NCI-H748 (cell line): ENCODE results near the gene XYLB.
"Not testable (repeated sequence)": the region's sequence is repeated elsewhere in the genome, so short reads cannot be mapped to it uniquely, and the experiment has no call there.

Experiments
- DNase-seq: peaks from one replicate; lab custom pipeline; 2025; ENCODE audit not compliant: unreplicated experiment; lab: John Stamatoyannopoulos, UW

XYLB gene

DNA sequence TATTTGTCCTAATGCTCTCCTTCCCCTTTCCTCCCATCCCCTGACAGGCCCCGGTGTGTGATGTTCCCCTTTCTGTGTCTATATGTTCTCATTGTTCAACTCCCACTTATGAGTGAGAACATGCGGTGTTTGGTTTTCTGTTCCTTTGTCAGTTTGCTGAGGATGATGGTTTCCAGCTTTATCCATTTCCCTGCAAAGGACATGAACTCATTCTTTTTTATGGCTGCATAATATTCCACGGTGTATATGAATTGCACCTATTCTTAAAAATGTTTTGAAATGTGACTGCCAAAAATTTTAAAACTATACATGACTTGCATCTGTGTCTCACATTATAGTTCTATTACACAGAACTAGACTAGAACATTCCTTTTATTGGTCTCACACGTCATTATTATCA is 25.9 kb upstream of the XYLB start:
- not testable (repeated sequence) for DNase-seq

DNA sequence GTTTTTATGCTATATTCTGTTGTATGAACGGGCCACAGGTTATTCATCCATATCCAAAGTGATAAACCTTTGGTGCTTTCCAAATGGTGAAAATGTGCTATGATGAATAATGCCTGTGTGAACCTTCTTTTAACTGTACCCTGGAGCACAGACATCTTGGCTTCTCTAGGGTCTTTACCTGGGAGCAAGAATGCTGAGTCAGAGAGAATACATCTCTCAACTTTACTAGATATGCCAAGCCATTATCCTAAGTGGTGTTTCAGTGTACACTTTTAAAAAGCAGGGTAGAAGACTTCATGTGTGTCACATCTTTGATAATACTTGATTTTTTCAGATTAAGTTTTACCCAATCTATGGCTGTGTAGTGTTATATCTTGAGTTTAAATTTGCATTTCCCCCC is 23.5 kb upstream of the XYLB start:
- no peak for DNase-seq

DNA sequence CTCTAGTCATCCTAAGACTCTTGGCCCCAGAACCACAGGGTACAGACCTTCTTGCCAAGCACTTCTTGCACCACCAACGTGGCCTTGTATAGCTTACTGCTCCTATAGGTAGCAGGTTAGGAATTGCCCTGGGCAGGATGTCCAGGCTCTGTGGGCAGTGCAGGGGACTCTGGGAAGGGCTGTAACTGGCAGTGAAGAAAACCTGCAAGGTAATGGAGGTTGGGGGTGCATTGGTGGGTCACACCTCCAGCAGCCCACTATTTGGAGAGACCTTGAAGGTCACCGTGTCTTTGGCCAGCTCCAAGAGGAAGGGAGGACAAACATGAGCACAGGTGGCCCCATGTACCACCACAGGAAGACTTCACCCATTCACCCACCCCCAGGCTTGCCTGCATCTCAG is 21.3 kb upstream of the XYLB start:
- DNase-seq: no peak

DNA sequence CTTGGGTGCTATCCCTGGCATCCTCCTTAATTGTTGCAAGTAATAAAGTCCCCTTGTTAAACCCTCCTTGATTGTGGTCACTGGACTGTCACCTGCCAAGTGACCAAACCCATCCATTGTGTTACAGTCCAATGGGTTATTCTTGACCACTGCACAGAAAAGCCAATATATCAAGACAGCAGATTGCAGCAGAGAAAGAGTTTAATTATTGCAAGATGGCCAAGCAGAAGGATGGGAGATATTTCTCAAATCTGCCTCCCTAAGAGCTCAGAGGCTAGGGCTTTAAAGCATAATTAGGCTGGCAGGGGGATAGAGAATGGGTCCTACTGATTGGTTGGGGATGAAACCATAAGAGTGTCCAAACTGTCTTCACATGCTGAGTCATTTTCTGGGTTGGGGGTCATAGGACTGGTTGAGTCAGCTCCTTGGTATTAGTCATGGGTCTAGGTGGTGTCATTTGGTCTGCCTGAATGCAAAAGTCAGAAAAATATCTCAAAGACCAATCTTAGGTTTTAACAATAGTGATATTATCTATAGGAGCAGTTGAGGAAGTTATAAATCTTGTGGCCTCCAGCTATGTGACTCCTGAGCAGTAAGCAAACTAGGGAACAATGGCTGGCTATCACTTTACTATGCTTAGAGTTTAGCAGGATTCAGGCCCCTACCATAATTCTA is 19.1 kb upstream of the XYLB start:
- no peak for DNase-seq

DNA sequence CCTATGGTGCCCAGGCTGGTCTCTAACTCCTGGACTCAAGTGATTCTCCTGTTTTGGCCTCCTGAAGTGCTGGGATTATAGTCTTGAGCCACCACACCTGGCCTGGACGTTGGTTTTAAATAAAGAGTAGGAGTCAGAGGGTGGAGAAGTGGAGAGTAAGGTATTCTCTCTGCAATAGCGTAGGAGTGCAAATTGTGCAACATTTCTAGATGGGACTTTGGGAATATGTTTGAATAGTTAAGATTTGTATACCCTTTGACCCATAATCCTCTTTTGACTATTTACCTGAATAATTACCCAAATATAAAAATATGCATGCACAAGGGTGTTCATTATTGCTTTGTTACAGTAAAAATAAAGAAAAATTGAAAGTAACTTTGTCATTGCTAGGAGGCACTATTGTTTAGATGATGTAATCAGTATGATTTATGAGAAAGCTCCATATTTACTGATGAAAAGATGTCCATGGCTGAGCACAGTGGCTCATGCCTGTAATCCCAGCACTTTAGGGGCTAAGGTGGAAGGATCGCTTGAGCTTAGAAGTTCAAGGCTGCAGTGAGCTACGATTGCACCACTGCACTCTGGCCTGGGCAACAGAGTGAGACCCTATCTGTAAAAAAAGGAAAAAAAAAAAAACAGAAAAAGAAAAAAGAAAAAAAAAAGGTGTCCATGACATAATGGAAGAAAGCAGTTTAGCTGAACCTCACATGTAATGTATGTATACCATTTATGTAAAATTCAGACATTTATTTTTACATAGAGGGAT is 15.1 kb upstream of the XYLB start:
- DNase-seq: no peak

DNA sequence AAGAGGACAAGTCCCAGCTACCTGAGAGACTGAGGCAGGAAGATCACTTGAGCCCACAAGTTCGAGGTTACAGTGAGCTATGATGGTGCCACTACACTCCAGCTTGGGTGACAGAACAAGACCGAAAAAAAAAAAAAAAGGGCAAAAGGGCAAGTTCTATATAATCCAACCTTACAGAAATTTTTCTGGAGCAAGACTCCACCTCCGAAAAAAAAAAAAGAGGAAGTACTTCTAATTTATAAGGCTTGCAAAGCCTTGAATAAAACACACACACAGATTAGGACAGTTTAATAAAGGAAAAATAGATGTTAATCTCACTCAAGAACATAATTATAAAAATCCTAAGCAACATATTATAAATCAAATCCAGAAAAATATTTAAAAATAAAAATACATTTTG is 14.4 kb upstream of the XYLB start:
- no peak for DNase-seq

DNA sequence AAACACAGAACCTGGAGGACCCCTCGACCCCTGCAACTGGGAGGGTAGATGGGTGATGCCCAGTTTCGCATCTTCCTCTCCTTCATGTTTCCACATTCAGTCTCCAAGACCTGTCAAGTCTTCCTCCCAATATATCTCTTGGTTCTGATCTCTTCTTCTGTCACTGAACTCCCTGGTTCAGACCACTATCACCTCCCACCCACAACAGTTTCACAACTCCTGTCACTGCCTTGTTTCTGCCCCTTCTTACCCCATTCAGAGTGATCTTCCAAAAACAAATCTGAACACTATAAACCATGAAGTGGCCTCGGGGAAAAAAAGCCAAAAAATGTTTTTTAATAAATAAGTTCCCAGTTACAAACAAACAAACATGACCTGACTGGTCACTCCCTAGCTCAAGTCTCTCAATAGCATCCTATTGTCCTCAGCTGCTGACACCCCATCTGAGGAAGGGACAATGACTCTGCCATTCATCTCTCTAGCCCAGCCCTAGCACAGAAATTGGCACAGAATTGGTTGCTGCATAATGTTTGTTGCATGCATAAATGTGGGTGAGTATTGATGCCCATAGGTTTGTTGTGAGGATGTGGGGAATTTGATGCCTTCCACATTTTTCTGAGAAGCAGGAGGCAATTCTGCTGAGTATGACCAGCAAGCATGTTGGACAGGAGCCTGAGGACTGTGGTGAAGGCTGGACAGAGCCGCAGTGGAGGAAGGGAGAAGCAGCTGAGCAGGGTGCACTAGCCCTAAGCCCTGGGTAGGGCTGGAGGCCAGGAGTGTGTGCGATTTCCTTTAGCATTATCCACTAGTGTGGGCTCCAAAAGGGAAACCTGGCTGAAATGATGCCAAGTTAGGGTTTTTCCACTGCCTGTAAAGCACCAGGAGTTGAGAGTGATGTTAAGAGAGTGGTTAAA is 12.2 kb upstream of the XYLB start:
- no peak for DNase-seq

DNA sequence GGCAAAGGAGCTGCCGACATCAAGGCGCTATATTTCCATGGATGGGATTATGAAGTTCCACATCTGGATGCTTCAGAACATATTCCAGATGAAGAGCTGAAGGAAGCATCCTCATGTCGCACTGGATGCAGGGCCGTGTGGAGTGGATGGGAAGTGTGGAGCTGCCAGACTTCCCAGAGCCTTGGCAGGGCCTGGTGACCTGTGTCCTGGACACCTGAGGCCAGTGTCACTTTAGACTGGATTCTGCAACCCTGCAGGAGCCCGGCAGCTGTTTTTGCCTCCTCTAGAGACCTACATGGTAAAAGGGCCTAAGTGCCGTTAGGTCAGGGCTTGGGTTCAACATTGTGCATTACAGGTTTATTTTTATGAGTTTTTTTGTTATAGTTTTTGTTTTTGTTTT is 11.3 kb upstream of the XYLB start:
- DNase-seq: no peak

DNA sequence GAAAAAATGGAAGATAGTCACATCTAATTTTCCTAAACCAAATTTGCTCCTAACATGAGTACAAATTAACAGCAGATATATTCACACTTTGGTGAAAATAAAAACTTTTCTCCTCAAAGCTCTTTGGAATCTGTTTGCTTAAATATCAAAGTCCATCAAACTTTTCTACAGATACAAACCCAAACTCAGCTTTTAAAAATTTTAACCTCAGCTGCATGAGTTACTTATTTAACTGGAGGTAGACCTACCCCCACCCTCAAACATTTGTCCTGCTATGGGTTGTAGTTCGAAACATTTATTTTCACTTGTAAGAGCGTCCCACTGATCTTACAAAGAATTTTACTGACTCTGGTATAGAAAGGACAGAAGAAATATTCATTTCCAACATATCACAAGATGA is 8.9 kb upstream of the XYLB start:
- DNase-seq: no peak

DNA sequence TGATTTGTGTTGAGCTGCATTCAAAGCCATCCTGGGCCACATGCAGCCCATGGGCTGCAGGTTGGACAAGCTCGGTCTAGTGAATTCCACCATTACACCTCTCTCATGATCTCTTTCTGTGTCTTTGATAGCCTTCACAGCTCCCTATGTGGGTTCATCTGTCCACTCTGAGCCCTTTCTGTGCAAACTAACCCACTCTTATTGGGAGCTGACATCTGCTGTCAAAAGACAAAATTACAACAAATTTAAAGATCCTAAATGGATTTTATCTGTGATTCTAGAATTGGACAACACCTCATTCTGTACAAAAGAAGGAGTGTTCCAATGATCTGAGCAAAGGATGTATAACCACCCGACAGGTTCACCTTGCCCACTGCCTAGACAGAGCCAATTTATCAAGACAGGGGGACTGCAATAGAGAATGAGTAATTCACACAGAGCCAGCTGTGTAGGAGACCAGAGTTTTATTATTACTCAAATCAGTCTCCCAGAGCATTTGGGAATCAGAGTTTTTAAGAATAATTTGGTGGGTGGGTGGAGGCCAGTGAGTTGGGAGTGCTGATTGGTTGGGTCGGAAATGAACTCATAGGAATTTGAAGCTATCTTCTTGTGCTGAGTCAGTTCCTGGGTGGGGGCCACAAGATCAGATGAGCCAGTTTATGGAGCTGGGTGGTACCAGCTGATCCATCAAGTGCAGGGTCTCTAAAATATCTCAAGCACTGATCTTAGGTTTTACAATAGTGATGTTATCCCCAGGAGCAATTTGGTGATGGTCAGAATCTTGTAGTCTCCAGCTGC is 2.6 kb upstream of the XYLB start:
- DNase-seq: peak; percentile 12

DNA sequence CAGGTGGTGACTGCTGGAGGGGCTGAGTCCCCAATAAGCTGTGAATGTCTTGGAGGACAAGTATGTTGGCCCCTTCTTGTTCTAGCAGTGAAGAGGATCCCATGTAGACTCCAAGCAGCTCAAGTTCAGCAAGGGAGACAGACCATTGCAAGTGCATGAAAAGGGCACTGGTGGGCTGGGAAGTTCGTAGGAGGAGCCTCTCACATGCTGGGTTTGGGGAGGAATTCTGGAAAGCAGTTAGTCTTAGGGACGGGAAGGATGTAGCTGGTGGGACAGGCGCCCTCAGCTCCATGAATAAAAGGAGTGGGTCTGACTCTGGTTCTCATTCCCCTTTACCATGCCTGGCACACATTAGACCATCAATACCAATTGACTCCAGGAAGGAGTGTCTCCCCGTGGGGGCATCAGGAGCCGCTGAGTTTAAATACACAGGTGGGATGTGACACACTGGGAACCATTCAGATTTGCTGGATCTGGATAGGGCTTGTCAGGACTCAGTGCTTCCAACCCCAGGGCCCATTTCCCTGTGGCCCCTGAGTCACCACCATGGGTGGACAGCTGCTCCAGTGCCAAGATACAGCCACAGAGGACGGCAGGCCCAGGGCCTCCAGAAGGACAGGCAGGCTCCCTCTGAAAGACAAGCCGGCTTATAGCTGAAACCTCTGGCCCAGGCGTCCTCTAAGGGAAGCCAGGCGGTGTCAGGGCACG is 552 bp upstream of the XYLB start:
- no peak for DNase-seq

DNA sequence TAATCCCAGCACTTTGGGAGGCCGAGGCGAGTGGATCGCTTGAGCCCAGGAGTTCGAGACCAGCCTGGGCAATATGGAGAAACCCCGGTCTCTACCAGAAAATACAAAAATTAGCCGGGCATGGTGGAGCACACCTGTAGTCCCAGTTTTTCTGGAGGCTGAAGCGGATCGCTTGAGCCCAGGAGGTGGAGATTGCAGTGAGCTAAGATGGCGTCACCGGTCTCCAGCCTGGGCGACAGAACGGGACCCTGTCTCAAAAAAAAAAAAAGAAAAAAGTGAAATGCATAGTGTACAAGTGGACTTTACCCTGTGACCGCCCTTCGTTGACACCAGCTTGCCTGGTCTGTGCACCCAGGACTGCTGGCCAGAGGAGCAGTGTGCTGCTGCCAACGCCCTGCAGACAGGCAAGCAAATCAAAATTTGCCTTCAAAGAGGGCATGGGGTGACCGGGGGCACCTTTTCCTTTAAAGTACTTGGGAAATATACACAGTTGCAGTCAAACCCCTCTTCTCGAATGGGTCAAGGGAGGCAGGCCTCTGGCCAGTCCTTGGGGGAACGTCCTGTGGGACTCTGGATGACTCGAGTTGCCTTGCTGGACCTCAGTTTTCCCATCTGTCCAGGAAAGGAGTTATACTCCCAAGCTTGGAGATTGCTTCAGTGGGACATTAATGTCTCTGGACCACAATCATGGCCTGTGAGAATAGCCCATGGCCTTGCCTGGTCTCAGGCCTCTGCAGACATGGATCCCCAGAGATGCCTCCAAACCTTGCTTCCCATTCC is 1.0 kb downstream of the XYLB start:
- DNase-seq: no peak

DNA sequence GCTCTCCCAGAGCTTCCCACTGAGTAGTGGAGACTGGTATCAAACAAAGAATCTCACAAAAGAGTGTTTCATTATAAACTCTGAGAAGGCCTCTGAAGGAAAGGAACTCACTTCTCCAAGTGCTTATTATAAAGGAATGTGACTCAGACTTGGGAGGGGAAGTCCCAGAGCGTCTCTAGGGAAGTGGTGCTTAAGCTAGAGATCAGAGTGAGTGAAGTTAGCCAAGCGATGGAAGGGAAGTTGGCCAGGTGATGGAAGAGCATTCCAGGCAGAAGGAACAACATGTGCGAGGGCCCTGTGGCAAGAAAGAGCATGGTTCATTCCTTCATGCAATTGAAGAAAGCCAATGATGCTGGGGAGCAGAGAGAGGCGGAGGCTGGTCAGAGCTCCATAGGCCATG is 2.3 kb downstream of the XYLB start:
- no peak for DNase-seq

DNA sequence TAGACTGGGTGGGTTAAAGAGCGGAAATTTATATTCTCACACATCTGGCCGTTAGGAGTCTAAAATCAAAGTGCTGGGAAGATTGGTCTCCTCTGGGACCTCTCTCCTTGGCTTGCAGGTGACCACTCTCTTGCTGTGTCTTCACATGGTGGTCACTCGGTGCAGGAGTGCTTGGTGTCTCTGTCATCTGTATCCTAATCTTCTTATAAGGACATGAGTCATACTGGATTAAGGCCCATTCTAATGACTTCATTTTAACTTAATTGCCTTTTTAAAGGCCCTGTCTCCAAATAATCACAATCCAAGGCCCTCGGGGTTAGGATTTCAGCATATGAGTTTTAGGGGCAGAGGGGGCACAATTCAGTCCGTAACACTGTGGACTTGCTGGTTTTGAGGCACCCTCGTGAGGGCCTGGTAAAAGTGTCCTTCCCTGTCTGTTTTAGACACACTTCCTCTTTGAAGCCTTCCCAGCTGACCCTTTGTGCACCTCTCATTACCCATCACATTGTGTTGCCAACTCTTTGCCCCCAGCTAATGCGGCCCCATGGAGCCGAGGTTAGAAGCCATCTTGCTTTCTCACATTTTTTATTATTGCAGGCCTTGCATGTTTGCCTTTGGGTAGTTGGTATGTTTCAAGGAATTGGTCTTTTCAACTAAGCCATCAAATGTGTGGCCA is 3.2 kb downstream of the XYLB start:
- DNase-seq: no peak

DNA sequence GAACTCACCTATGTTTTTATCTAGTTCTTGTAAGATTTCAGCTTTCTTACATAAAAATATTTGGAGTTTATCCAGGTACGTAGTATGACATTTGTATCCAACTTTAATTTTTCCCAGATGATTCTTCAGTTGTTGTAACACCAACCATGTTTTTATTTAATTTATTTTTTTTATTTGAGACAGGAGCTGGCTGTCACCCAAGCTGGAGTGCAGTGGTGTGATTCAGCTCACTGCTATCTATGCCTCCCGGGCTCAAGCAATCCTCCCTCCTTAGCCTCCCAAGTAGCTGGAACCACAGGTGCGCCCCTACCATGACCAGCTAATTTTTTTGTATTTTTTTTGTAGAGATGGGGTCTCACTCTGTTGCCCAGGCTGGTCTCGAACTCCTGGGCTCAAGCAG is 6.6 kb downstream of the XYLB start:
- no peak for DNase-seq

DNA sequence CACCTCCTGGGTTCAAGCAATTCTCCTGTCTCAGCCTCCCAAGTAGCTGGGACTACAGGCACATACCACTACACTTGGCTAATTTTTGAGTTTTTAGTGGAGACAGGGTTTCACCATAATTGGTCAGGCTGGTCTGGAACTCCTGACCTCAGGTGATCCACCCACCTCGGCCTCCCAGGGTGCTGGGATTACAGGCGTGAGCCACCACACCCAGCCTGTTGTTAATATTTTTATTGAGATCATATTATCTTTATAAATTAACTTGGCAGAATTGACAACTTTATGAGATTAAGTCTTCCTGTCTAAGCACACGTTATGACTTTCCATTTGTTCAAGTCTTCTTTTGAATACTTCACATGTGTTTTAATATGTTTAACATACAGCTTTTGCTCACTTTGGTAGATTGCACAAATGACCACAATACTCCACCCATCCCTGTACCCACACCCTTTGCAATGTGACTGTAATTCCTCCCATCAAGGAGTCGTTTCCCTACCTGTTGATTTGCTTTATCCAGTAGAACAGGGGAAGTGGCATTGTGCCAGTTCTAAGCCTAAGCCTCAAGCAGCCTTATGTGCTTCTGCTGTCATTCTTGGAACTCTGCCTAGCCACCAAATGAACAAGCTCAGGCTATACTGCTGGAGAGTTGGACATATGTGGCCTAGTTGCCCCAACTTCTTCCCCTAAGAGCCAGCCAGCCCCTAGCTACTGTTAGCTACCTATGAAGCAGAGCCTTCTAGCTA is 8.2 kb downstream of the XYLB start:
- DNase-seq: no peak

DNA sequence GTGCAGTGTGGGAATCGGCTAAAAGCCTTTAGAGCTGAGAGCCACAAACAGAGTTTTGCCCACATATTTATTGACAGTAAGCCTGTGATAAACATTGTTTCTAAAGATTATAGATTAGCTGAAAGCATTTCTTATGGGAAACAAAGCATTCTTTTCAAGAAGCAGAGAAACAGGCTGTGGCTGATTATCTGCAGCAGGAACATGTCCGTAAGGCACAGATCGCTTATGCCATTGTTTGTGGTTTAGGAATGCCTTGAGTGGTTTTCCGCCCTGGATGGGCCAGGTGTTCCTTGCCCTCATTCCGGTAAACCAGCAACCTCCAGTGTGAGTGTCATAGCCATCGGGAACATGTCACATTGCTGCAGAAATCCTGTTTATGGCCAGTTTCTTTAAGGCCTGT is 12.5 kb downstream of the XYLB start:
- no peak for DNase-seq

DNA sequence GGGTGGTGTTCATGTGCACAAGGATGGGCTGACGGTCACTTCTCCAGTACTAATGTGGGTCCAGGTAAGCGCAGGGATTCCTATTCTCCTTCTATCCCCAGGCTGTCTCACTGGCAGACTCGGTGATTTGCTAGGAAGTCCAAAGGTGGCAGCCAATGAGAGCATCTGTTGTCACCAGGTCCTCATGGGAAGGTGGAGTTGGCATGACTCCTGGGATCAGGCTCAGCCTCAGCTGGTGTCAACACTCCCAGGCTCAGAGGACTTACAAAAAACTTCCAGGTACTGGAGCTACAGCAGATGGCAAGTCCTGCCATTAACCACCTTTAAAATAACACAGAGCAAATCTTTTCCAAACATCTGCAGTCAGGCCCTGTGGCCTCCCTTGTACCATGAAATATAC is 13.8 kb downstream of the XYLB start:
- DNase-seq: no peak
